ENCODE results near the gene MTMR12.

MTMR12 gene

GRCh38 chr5:32339878-32340277 is 27.1 kb upstream of the MTMR12 start:
- no peak for DNase-seq (ENCODE audit: insufficient read length)
- no peak for FAIRE-seq
- TF ChIP-seq TAF1 (IDR thresholded peaks at IDR 0.05; ENCODE audit: borderline replicate concordance, low read depth, low read length), result no peak
- no peak for TF ChIP-seq POLR2AphosphoS5 (IDR thresholded peaks at IDR 0.05; ENCODE audit: low read depth, low read length)
- TF ChIP-seq POLR2A (IDR thresholded peaks at IDR 0.05; ENCODE audit: low read depth, low read length), result no peak

DNA sequence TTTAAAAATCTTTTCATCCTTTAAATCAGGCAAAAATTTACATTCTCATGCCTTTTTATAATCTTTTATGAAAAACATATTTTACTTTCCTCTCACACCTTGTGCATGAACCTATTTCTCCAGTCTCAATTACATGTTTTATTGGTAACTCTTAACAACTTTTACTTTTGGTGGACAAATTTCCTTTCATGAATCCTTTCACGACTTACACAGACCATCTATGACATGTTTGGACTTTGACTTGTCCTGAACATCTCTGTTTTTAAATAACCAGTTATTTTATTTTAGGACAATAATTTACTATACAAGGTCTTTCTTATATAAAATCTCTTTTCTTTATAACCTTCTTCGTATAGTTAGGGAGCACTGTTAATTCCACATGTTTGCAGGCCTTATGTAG is 26.5 kb upstream of the MTMR12 start:
- FAIRE-seq, result no peak
- no peak for DNase-seq (ENCODE audit: insufficient read length)

DNA sequence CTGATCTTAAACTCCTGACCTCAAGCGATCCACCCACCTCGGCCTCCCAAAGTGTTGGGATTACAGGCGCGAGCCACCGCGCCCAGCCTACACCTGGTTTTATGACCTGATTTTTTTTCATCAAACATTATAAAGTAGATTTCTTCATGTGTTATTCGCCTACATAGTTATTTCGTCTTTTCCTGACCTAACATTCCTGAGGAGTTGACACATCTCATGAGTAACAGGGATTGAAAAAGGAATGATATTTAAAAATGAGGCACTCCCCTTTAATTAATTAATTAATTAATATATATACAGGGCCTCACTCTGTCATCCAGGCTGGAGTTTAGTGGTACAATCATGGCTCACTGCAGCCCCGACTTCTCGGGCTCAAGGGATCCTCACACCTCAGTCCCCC is 20.2 kb upstream of the MTMR12 start:
- DNase-seq (ENCODE audit: insufficient read length) (no peak), FAIRE-seq (no peak)
- no peak for TF ChIP-seq POLR2A (IDR thresholded peaks at IDR 0.05; ENCODE audit: low read depth, low read length)
- no peak for TF ChIP-seq POLR2AphosphoS5 (IDR thresholded peaks at IDR 0.05; ENCODE audit: low read depth, low read length)
- TF ChIP-seq TAF1 (IDR thresholded peaks at IDR 0.05; ENCODE audit: borderline replicate concordance, low read depth, low read length), result no peak

More for the DNA sequence above, 26.5 kb upstream of the MTMR12 start:
- no peak for TF ChIP-seq POLR2A (IDR thresholded peaks at IDR 0.05; ENCODE audit: low read depth, low read length)
- no peak for TF ChIP-seq POLR2AphosphoS5 (IDR thresholded peaks at IDR 0.05; ENCODE audit: low read depth, low read length)
- no peak for TF ChIP-seq TAF1 (IDR thresholded peaks at IDR 0.05; ENCODE audit: borderline replicate concordance, low read depth, low read length)

- no peak for FAIRE-seq
- TF ChIP-seq POLR2AphosphoS5 (IDR thresholded peaks at IDR 0.05; ENCODE audit: low read depth, low read length) (no peak), TAF1 (IDR thresholded peaks at IDR 0.05; ENCODE audit: borderline replicate concordance, low read depth, low read length) (no peak), POLR2A (IDR thresholded peaks at IDR 0.05; ENCODE audit: low read depth, low read length) (no peak)
Observed at GRCh38 chr5:32332361-32332760, 19.6 kb upstream of the MTMR12 start.

GRCh38 chr5:32331935-32332274 is 19.2 kb upstream of the MTMR12 start:
- FAIRE-seq (no peak), DNase-seq (ENCODE audit: insufficient read length) (no peak)
- TF ChIP-seq POLR2A (IDR thresholded peaks at IDR 0.05; ENCODE audit: low read depth, low read length) (no peak), TAF1 (IDR thresholded peaks at IDR 0.05; ENCODE audit: borderline replicate concordance, low read depth, low read length) (no peak)

More at GRCh38 chr5:32332361-32332760, 19.6 kb upstream of the MTMR12 start:
- no peak for DNase-seq (ENCODE audit: insufficient read length)

GRCh38 chr5:32331217-32331934 is 18.6 kb upstream of the MTMR12 start:
- no peak for TF ChIP-seq POLR2A (IDR thresholded peaks at IDR 0.05; ENCODE audit: low read depth, low read length)
- no peak for TF ChIP-seq TAF1 (IDR thresholded peaks at IDR 0.05; ENCODE audit: borderline replicate concordance, low read depth, low read length)
- TF ChIP-seq POLR2AphosphoS5 (IDR thresholded peaks at IDR 0.05; ENCODE audit: low read depth, low read length), result no peak
- DNase-seq (ENCODE audit: insufficient read length), result no peak
- no peak for FAIRE-seq

DNA sequence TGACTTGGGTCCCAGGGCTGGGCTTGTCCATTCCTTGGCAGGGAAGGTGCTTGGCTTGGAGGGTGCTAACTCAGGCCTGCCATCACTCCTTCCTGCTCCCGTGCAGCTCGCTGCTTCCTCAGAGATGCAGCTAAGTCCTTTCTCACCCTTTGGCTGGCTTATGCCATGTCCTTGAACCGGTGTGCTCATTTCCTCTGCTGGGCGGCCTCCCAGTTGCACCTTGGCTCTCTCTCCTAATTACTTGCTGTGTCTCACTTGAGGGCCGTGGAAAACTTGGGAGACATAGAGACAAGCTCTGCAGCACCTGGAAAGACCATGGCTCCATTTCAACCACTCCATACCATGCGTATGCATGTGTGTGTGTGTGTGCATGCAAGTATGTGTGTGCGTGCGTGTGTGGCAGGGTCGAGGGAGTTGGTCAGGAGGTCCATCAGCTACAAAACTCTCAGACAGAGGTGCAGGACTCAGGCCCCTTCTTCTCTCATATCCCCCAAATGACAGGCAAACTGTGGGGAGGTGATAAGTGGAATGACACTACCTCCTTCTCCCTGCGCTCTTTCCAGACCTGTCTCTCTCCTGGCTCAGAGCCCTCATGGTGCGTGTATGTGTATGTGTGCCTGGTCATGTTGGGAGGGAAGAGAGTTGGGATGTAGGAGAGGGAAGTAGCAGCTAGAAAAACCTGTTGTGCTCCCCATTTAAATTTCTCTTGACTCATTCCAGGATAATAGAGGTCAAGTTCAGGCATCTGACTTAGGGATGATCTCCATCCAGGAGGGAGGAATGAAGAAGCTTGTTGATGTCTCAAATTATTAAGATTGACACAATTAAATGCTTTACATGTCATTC is 17.6 kb upstream of the MTMR12 start:
- TF ChIP-seq POLR2AphosphoS5 (IDR thresholded peaks at IDR 0.05; ENCODE audit: low read depth, low read length) (no peak), POLR2A (IDR thresholded peaks at IDR 0.05; ENCODE audit: low read depth, low read length) (no peak), TAF1 (IDR thresholded peaks at IDR 0.05; ENCODE audit: borderline replicate concordance, low read depth, low read length) (no peak)
- DNase-seq (ENCODE audit: insufficient read length) (no peak), FAIRE-seq (no peak)

DNA sequence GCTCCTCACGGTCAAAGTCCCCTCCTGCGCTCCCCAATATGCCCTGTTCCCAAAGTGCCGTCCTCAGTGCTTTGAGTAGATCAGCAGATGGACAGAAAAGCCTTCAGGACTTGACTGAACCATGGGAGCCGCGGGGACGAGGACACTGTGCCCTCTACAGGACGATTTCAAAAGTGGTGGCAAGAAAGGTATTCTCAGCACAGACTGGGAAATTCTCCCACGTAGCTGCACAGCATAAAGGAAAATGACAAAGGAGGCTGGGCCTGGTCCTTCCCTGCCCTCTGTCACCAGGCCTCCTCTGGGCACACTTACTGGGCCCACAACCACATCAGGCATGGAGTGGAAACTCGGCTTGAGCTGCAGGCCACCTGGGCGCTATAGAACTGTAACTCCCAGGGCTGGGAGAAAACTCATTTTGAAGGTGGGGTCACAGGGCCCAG is 16.7 kb upstream of the MTMR12 start:
- TF ChIP-seq TAF1 (IDR thresholded peaks at IDR 0.05; ENCODE audit: borderline replicate concordance, low read depth, low read length) (no peak), POLR2A (IDR thresholded peaks at IDR 0.05; ENCODE audit: low read depth, low read length) (no peak), POLR2AphosphoS5 (IDR thresholded peaks at IDR 0.05; ENCODE audit: low read depth, low read length) (no peak)
- FAIRE-seq (peak; percentile 78), DNase-seq (ENCODE audit: insufficient read length) (peak; percentile 58)

- TF ChIP-seq POLR2A (IDR thresholded peaks at IDR 0.05; ENCODE audit: low read depth, low read length) (no peak), POLR2AphosphoS5 (IDR thresholded peaks at IDR 0.05; ENCODE audit: low read depth, low read length) (no peak), TAF1 (IDR thresholded peaks at IDR 0.05; ENCODE audit: borderline replicate concordance, low read depth, low read length) (no peak)
- no peak for DNase-seq (ENCODE audit: insufficient read length)
- no peak for FAIRE-seq
Observed at GRCh38 chr5:32326216-32326772, 13.6 kb upstream of the MTMR12 start.

- no peak for TF ChIP-seq POLR2AphosphoS5 (IDR thresholded peaks at IDR 0.05; ENCODE audit: low read depth, low read length)
- no peak for TF ChIP-seq TAF1 (IDR thresholded peaks at IDR 0.05; ENCODE audit: borderline replicate concordance, low read depth, low read length)
- TF ChIP-seq POLR2A (IDR thresholded peaks at IDR 0.05; ENCODE audit: low read depth, low read length), result no peak
- FAIRE-seq, result no peak
- no peak for DNase-seq (ENCODE audit: insufficient read length)
Observed at GRCh38 chr5:32325616-32326015, 12.9 kb upstream of the MTMR12 start.

DNA sequence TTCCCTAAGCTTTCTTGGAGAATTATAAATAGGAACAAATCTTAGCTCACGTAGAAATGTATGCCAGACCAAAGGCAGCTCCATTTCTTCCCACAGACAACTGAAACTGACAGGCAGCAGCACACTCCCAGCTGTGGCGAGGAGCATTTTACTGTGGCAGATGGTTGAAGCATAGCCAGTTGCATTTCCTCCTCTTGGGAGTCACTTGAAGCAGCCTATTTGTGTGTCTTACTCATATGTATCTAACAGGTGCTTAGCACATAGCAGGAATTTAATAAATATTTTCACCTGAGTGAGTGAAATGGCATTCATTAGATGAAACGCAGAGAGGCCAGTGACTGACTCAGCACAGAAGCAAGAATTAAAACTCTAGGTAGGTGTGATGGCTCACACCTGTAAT is 12.3 kb upstream of the MTMR12 start:
- TF ChIP-seq POLR2AphosphoS5 (IDR thresholded peaks at IDR 0.05; ENCODE audit: low read depth, low read length) (no peak), POLR2A (IDR thresholded peaks at IDR 0.05; ENCODE audit: low read depth, low read length) (no peak), TAF1 (IDR thresholded peaks at IDR 0.05; ENCODE audit: borderline replicate concordance, low read depth, low read length) (no peak)
- no peak for FAIRE-seq
- peak; percentile 34 for DNase-seq (ENCODE audit: insufficient read length)

All from GM12892 (cell line).